WTC11 (cell line): ENCODE results near the gene MRPS27. TPM values are rescaled to one million over a fixed set of nuclear protein-coding genes. Genes with fewer than 3 reads are reported as not detected.

Source experiments
- ATAC-seq: fragments of 200-7000 bp; cut with Tn5 transposase; 2 replicates; pipeline ENCODE4 v1.10.0; 2021; ENCODE audit warnings: mild to moderate bottlenecking, moderate library complexity
- CTCF ChIA-PET: fragments of 300-600 bp; sonication (Branson Sonifier 250); formaldehyde crosslinking; loops from one replicate; lab custom pipeline; 2021; ENCODE audit warnings: antibody characterized with exemption; lab: Charles Lee
- POLR2A ChIA-PET: fragments of 350-600 bp; sonication (Branson Sonifier 250); formaldehyde crosslinking; loops from one replicate; lab custom pipeline; 2021; ENCODE audit warnings: antibody characterized with exemption; lab: Charles Lee
- DNase-seq: peaks from one replicate; pipeline ENCODE4 v3.0.0; 2021; ENCODE audit warnings: low spot score
- H3K27ac Mint-ChIP-seq: 2 replicates; pipeline ENCODE4 v1.8.0; 2021; ENCODE audit warnings: mixed read lengths
- H3K27me3 Mint-ChIP-seq: 2 replicates; pipeline ENCODE4 v1.8.0; 2021; ENCODE audit warnings: low read depth, mild to moderate bottlenecking, moderate library complexity, mixed read lengths
- H3K36me3 Mint-ChIP-seq: 2 replicates; pipeline ENCODE4 v1.8.0; 2021; ENCODE audit warnings: mixed read lengths
- H3K4me1 Mint-ChIP-seq: 2 replicates; pipeline ENCODE4 v1.8.0; 2022; ENCODE audit warnings: mixed read lengths
- H3K4me3 Mint-ChIP-seq: 2 replicates; pipeline ENCODE4 v1.8.0; 2021; ENCODE audit warnings: mild to moderate bottlenecking, moderate library complexity, mixed read lengths
- H3K9me3 Mint-ChIP-seq: 2 replicates; pipeline ENCODE4 v1.8.0; 2021; ENCODE audit warnings: mixed read lengths
- AFF4 ChIP-seq: sonication (generic); formaldehyde crosslinking; IDR thresholded peaks from 2 replicates; pipeline ENCODE4 v1.8.1; 2023; ENCODE audit warnings: mild to moderate bottlenecking, missing genetic modification reagents, borderline replicate concordance
- CTCF ChIP-seq: fragments of 200-600 bp; IDR thresholded peaks from 2 replicates; pipeline ENCODE4 v1.8.0; 2022; ENCODE audit warnings: antibody characterized with exemption
- E2F4 ChIP-seq: sonication (generic); formaldehyde crosslinking; IDR thresholded peaks from 2 replicates; pipeline ENCODE4 v1.8.1; 2022; ENCODE audit warnings: low read depth, mild to moderate bottlenecking, moderate library complexity, missing genetic modification reagents, borderline replicate concordance
- E2F5 ChIP-seq: sonication (generic); formaldehyde crosslinking; IDR thresholded peaks from 2 replicates; pipeline ENCODE4 v1.8.1; 2022; ENCODE audit warnings: mild to moderate bottlenecking, moderate library complexity, missing genetic modification reagents
- ESRRA ChIP-seq: sonication (generic); formaldehyde crosslinking; IDR thresholded peaks from 2 replicates; pipeline ENCODE4 v1.8.1; 2022; ENCODE audit warnings: mild to moderate bottlenecking, missing genetic modification reagents, borderline replicate concordance
- FOXJ3 ChIP-seq: sonication (generic); formaldehyde crosslinking; IDR thresholded peaks from 2 replicates; pipeline ENCODE4 v1.9.0; 2021; ENCODE audit warnings: missing genetic modification reagents, mild to moderate bottlenecking, borderline replicate concordance
- GABPB1 ChIP-seq: sonication (generic); formaldehyde crosslinking; IDR thresholded peaks from 2 replicates; pipeline ENCODE4 v1.8.1; 2023; ENCODE audit warnings: mild to moderate bottlenecking, missing genetic modification reagents
- JAZF1 ChIP-seq: fragments of 250-450 bp; sonication (Bioruptor Pico); IDR thresholded peaks from 2 replicates; pipeline ENCODE4 v1.9.0; 2021; ENCODE audit warnings: moderate library complexity, mild to moderate bottlenecking, inconsistent platforms
- KAT7 ChIP-seq: sonication (generic); formaldehyde crosslinking; IDR thresholded peaks from 2 replicates; pipeline ENCODE4 v1.8.1; 2023; ENCODE audit warnings: missing genetic modification reagents, mild to moderate bottlenecking, borderline replicate concordance
- MYBL2 ChIP-seq: sonication (generic); formaldehyde crosslinking; IDR thresholded peaks from 2 replicates; pipeline ENCODE4 v1.8.1; 2023; ENCODE audit warnings: mild to moderate bottlenecking, moderate library complexity, missing genetic modification reagents
- NFYB ChIP-seq: sonication (generic); formaldehyde crosslinking; conservative IDR thresholded peaks from 2 replicates; pipeline ENCODE4 v1.8.0; 2022; ENCODE audit warnings: low read depth, missing genetic modification reagents
- NR3C1 ChIP-seq: sonication (generic); formaldehyde crosslinking; conservative IDR thresholded peaks from 2 replicates; pipeline ENCODE4 v1.8.1; 2023; ENCODE audit warnings: low read depth, mild to moderate bottlenecking, missing genetic modification reagents
- PRRX2 ChIP-seq: fragments of 250-450 bp; sonication (Bioruptor Pico); IDR thresholded peaks from 2 replicates; pipeline ENCODE4 v1.8.0; 2021; ENCODE audit warnings: mild to moderate bottlenecking
- RELA ChIP-seq: sonication (generic); formaldehyde crosslinking; IDR thresholded peaks from 2 replicates; pipeline ENCODE4 v1.8.1; 2022; ENCODE audit warnings: missing genetic modification reagents, mild to moderate bottlenecking, borderline replicate concordance
- SMAD3 ChIP-seq: sonication (generic); formaldehyde crosslinking; IDR thresholded peaks from 2 replicates; pipeline ENCODE4 v1.8.0; 2022; ENCODE audit warnings: missing genetic modification reagents, mild to moderate bottlenecking, borderline replicate concordance
- SMAD4 ChIP-seq: sonication (generic); formaldehyde crosslinking; IDR thresholded peaks from 2 replicates; pipeline ENCODE4 v1.8.0; 2022; ENCODE audit warnings: mild to moderate bottlenecking, missing genetic modification reagents
- SP1 ChIP-seq: sonication (generic); formaldehyde crosslinking; conservative IDR thresholded peaks from 2 replicates; pipeline ENCODE4 v1.8.1; 2022; ENCODE audit warnings: missing genetic modification reagents
- TCF7 ChIP-seq: sonication (generic); formaldehyde crosslinking; IDR thresholded peaks from 2 replicates; pipeline ENCODE4 v1.8.0; 2022; ENCODE audit warnings: mild to moderate bottlenecking, low read depth, missing genetic modification reagents, moderate library complexity
- ZNF317 ChIP-seq: sonication (generic); formaldehyde crosslinking; IDR thresholded peaks from 2 replicates; pipeline ENCODE4 v1.8.1; 2023; ENCODE audit warnings: low read depth, mild to moderate bottlenecking, moderate library complexity, missing genetic modification reagents, borderline replicate concordance
- ZNF416 ChIP-seq: fragments of 250-450 bp; sonication (Bioruptor Pico); IDR thresholded peaks from 2 replicates; pipeline ENCODE4 v1.9.0; 2021; ENCODE audit warnings: mild to moderate bottlenecking, inconsistent platforms
- ZNF423 ChIP-seq: fragments of 250-450 bp; sonication (Bioruptor Pico); IDR thresholded peaks from 2 replicates; pipeline ENCODE4 v2.1.2; 2022; ENCODE audit warnings: mild to moderate bottlenecking, moderate library complexity
- ZSCAN18 ChIP-seq: fragments of 250-450 bp; sonication (Bioruptor Pico); IDR thresholded peaks from 2 replicates; pipeline ENCODE4 v2.1.2; 2022; ENCODE audit warnings: mild to moderate bottlenecking, moderate library complexity
- total RNA-seq: library from RNA; stranded (reverse); gene quantifications from 3 replicates; pipeline ENCODE4 v1.2.3, GENCODE V29; 2021

MRPS27 gene
- total RNA-seq, 1 experiment from 2014 or later: 80.1 TPM

DNA sequence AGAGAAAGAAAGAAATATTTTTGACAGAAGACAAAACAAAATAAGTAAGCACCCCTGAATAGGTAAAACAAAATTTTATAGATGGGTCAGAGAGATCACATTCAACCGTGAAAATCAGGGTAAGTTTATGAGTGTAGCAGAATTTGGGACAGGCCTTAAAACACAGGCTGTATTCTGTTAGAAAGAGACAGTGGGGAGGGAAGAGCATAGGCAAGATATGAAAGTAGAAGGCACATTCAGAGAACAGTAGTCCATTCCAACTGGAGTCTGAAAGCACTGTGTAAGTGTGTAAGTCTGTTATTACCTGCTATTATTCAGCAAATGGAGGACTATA is 38.6 kb downstream of the MRPS27 start (continued):
- TF ChIP-seq AFF4: no peak
- no peak for TF ChIP-seq NFYB (CRISPR knock-in tag)
- TF ChIP-seq NR3C1: no peak
- no peak for TF ChIP-seq KAT7
- TF ChIP-seq GABPB1: no peak
- no peak for TF ChIP-seq FOXJ3 (CRISPR knock-in tag)
- TF ChIP-seq SMAD3 (CRISPR knock-in tag): no peak
- no peak for TF ChIP-seq E2F4 (CRISPR knock-in tag)
- no peak for TF ChIP-seq PRRX2 (CRISPR knock-in tag)
- no peak for TF ChIP-seq ZNF416 (CRISPR knock-in tag)
- no peak for TF ChIP-seq MYBL2 (CRISPR knock-in tag)
- no peak for TF ChIP-seq ZNF317 (CRISPR knock-in tag)
- TF ChIP-seq, all 79 proteins: peak for 0

DNA sequence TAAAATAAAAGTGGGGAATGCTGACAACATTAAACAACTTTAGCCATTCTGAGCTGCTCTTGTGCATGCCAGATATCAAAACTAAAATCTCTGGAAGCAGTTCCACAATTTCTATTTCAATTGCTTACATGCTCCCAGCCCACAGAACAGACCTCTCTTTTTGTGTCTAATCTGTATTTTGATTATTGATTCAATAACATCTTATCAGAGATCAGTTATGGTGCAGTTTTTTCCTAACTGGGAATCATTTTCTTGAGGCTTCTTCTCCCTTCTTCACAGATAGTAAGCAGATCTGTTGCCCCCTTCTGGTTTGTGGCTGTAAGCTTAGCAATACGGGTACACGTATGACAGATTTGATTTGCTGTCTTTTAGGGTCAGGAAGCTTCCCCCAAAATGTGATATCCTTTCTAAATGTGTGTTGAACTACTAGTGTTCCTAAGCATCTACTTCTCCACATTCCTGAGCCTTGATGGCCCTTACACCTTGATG is 39.4 kb downstream of the MRPS27 start:
- TF ChIP-seq CTCF: 0 out of 2 replicates have a peak, but pooled peaks have one; percentile 25
- no peak for TF ChIP-seq SP1 (CRISPR knock-in tag)
- H3K27me3 Mint-ChIP-seq: no peaks in the 10 kb centered on the region
- peaks cover 6% of the 10 kb centered on the region for H3K4me1 Mint-ChIP-seq
- ChIA-PET CTCF (interaction anchor here (0.6 to 1.3 kb wide), 9 partner anchors 8 to 498 kb away, joined by 3 to 10 read pairs (median 4); no protein-coding TSS in a partner anchor), POLR2A (no interaction called here)
- no peak overlapping the region for H3K4me3 Mint-ChIP-seq
- H3K27ac Mint-ChIP-seq: no peak overlapping the region
- peaks cover 3% of the 10 kb centered on the region; the same call in 1 of the 2 replicates for H3K9me3 Mint-ChIP-seq
- DNase-seq (no peak), ATAC-seq (peak; percentile 79)
- H3K36me3 Mint-ChIP-seq: peaks cover 26% of the 10 kb centered on the region

GRCh38 chr5:72276219-72276752 is 43.8 kb downstream of the MRPS27 start:
- H3K27me3 Mint-ChIP-seq: no peaks in the 10 kb centered on the region
- H3K9me3 Mint-ChIP-seq: peaks cover 3% of the 10 kb centered on the region; the same call in 1 of the 2 replicates
- H3K36me3 Mint-ChIP-seq: peaks cover 22% of the 10 kb centered on the region
- TF ChIP-seq ESRRA (CRISPR knock-in tag) (no peak), JAZF1 (no peak), ZSCAN18 (CRISPR knock-in tag) (no peak), RELA (CRISPR knock-in tag) (no peak), SMAD4 (CRISPR knock-in tag) (no peak), E2F5 (CRISPR knock-in tag) (no peak), GABPB1 (no peak), ZNF423 (CRISPR knock-in tag) (no peak), TCF7 (no peak)
- ChIA-PET CTCF (no interaction called here), POLR2A (no interaction called here)
- H3K4me3 Mint-ChIP-seq: no peak overlapping the region
- peaks cover 14% of the 10 kb centered on the region for H3K4me1 Mint-ChIP-seq
- DNase-seq: no peak
- H3K27ac Mint-ChIP-seq: peak overlapping the region; percentile 28; the same call in 1 of the 2 replicates
- no peak for ATAC-seq
